Mesenchymal stem cell (in vitro differentiated cells and primary cell): ENCODE measurements around the gene LNP1.

Experiments used
- DNase-seq: peaks from one replicate; pipeline ENCODE4 v3.0.0-alpha.2; 2013
- H2AFZ ChIP-seq: one replicate; pipeline ENCODE4 v1.6.1; 2013; ENCODE audit warnings: low read depth, mild to moderate bottlenecking, control low read depth, inconsistent platforms, low read length, moderate library complexity
- H2AK5ac ChIP-seq: 2 replicates; pipeline ENCODE4 v1.6.1; 2013; ENCODE audit warnings: low read length, moderate library complexity, mild to moderate bottlenecking, inconsistent platforms; ENCODE audit not compliant: severe bottlenecking
- H2BK120ac ChIP-seq: one replicate; pipeline ENCODE4 v1.6.1; 2013; ENCODE audit warnings: low read depth, mild to moderate bottlenecking, inconsistent platforms, low read length, moderate library complexity
- H2BK12ac ChIP-seq, 2 experiments: one replicate each; pipeline ENCODE4 v1.6.1; 2013; ENCODE audit warnings: inconsistent platforms in 2 of 2, low read length in 2 of 2, mild to moderate bottlenecking in 2 of 2, moderate library complexity in 2 of 2, control low read depth in 1 of 2
- H2BK15ac ChIP-seq: one replicate; pipeline ENCODE4 v1.6.1; 2013; ENCODE audit warnings: mild to moderate bottlenecking, low read depth, inconsistent platforms; ENCODE audit not compliant: poor library complexity, severe bottlenecking
- H2BK5ac ChIP-seq: 2 replicates; pipeline ENCODE4 v1.6.1; 2013; ENCODE audit warnings: low read depth, mild to moderate bottlenecking, low read length, control low read depth, inconsistent platforms; ENCODE audit not compliant: poor library complexity, severe bottlenecking
- H3K14ac ChIP-seq, 2 experiments: one replicate each; pipeline ENCODE4 v1.6.1; 2013; ENCODE audit warnings: inconsistent platforms in 2 of 2, low read length in 2 of 2, control low read depth in 1 of 2, mild to moderate bottlenecking in 1 of 2, moderate library complexity in 1 of 2
- H3K18ac ChIP-seq, 2 experiments: one replicate each; pipeline ENCODE4 v1.6.1; 2013; ENCODE audit warnings: inconsistent platforms in 2 of 2, low read length in 2 of 2, control low read depth in 1 of 2, low read depth in 1 of 2, mild to moderate bottlenecking in 1 of 2
- H3K23ac ChIP-seq, 2 experiments: one replicate each; pipeline ENCODE4 v1.6.1; 2013; ENCODE audit warnings: inconsistent platforms in 2 of 2, low read length in 2 of 2, mild to moderate bottlenecking in 2 of 2, moderate library complexity in 2 of 2, control low read depth in 1 of 2
- H3K27ac ChIP-seq: 2 replicates; pipeline ENCODE4 v1.5.1; 2013; ENCODE audit warnings: mild to moderate bottlenecking, moderate library complexity, low read length, control low read depth, inconsistent platforms; ENCODE audit not compliant: poor library complexity, severe bottlenecking
- H3K27me3 ChIP-seq, 2 experiments: 2 replicates each; pipeline versions ENCODE4 v1.6.1 to v1.7.0; 2013; ENCODE audit warnings: low read length in 2 of 2, mild to moderate bottlenecking in 2 of 2, moderate library complexity in 2 of 2, control low read depth in 1 of 2, inconsistent platforms in 1 of 2; ENCODE audit not compliant: control insufficient read depth in 1 of 2, insufficient read depth in 1 of 2
- H3K36me3 ChIP-seq, 2 experiments: 2 replicates each; pipeline versions ENCODE4 v1.6.1 to v1.7.0; 2013; ENCODE audit warnings: low read length in 2 of 2, control low read depth in 1 of 2, inconsistent platforms in 1 of 2, low read depth in 1 of 2, mild to moderate bottlenecking in 1 of 2; ENCODE audit not compliant: insufficient read depth in 2 of 2, control insufficient read depth in 1 of 2
- H3K4ac ChIP-seq, 2 experiments: one replicate each; pipeline ENCODE4 v1.6.1; 2013; ENCODE audit warnings: inconsistent platforms in 2 of 2, low read length in 2 of 2, mild to moderate bottlenecking in 2 of 2, moderate library complexity in 2 of 2, control low read depth in 1 of 2, low read depth in 1 of 2
- H3K4me1 ChIP-seq: 2 replicates; pipeline ENCODE4 v1.6.1; 2013; ENCODE audit warnings: low read depth, low read length, control low read depth; ENCODE audit not compliant: control insufficient read depth, insufficient read depth
- H3K4me2 ChIP-seq: 2 replicates; pipeline ENCODE4 v1.6.1; 2013; ENCODE audit warnings: low read length, mild to moderate bottlenecking, inconsistent platforms; ENCODE audit not compliant: poor library complexity, severe bottlenecking
- H3K4me3 ChIP-seq, 2 experiments: 2 replicates each; pipeline versions ENCODE4 v1.5.1 to v1.7.0; 2013; ENCODE audit warnings: low read length in 2 of 2, mild to moderate bottlenecking in 2 of 2, control low read depth in 1 of 2, low read depth in 1 of 2; ENCODE audit not compliant: insufficient read depth in 1 of 2
- H3K79me1 ChIP-seq: replicated peaks from 2 replicates; pipeline ENCODE4 v1.6.1; 2013; ENCODE audit warnings: mild to moderate bottlenecking, control low read depth, low read length, inconsistent platforms; ENCODE audit not compliant: poor library complexity, severe bottlenecking
- H3K9ac ChIP-seq: 2 replicates; pipeline ENCODE4 v1.7.0; 2013; ENCODE audit warnings: mild to moderate bottlenecking, low read length, moderate library complexity
- H3K9me3 ChIP-seq: 2 replicates; pipeline ENCODE4 v1.7.0; 2013; ENCODE audit warnings: mild to moderate bottlenecking, low read length; ENCODE audit not compliant: control insufficient read depth
- H4K8ac ChIP-seq: one replicate; pipeline ENCODE4 v1.6.1; 2013; ENCODE audit warnings: inconsistent platforms, mild to moderate bottlenecking, low read length, moderate library complexity
- H4K91ac ChIP-seq: one replicate; pipeline ENCODE4 v1.6.1; 2013; ENCODE audit warnings: mild to moderate bottlenecking, low read length, inconsistent platforms
- WGBS: methylation state at CpG from one replicate; pipeline ENCODE4 v1.1.7; 2013; ENCODE audit warnings: mixed read lengths; 5-methylcytosine and 5-hydroxymethylcytosine counted together

LNP1 gene

GRCh38 chr3:100489118-100489517 is 87.8 kb downstream of the LNP1 start:
- H3K27me3 ChIP-seq: no peaks in the 10 kb centered on the region
- H2AFZ ChIP-seq: no peak overlapping the region
- H2AK5ac ChIP-seq: no peak overlapping the region
- no peak overlapping the region for H4K91ac ChIP-seq
- H3K18ac ChIP-seq: no peak overlapping the region
- H3K4me1 ChIP-seq: peaks cover 2% of the 10 kb centered on the region
- H3K9me3 ChIP-seq: no peaks in the 10 kb centered on the region
- no peak overlapping the region for H3K4me2 ChIP-seq
- H3K23ac ChIP-seq: no peak overlapping the region
- H3K9ac ChIP-seq: no peak overlapping the region
- no peak overlapping the region for H2BK5ac ChIP-seq
- no peak overlapping the region for H3K4ac ChIP-seq
- 75% methylated on average over 1 of the region's 1 CpG for WGBS
- H3K79me1 ChIP-seq: peaks cover 1% of the 10 kb centered on the region
- H3K27ac ChIP-seq: no peak overlapping the region
- no peak overlapping the region for H2BK120ac ChIP-seq
- H3K36me3 ChIP-seq: no peaks in the 10 kb centered on the region
- no peak overlapping the region for H4K8ac ChIP-seq
- H3K14ac ChIP-seq: no peak overlapping the region
- H3K4me3 ChIP-seq: no peak overlapping the region
- no peak for DNase-seq
- H2BK12ac ChIP-seq: no peak overlapping the region
- H2BK15ac ChIP-seq: no peak overlapping the region

- Histone ChIP-seq H3K4me3 (peak within 1 kb of the TSS; percentile 55 to 83), H4K91ac (no peak within 1 kb of the TSS), H3K18ac (peak within 1 kb of the TSS; percentile 40 to 89), H3K23ac (no peak within 1 kb of the TSS), H3K9ac (peak within 1 kb of the TSS; percentile 95), H3K14ac (no peak within 1 kb of the TSS), H3K27me3 (no peaks in the 10 kb centered on the region), H2AFZ (peak within 1 kb of the TSS; percentile 82), H2BK15ac (no peak within 1 kb of the TSS), H4K8ac (peak within 1 kb of the TSS; percentile 45), H2BK5ac (no peak within 1 kb of the TSS), H2AK5ac (no peak within 1 kb of the TSS), H3K27ac (peak within 1 kb of the TSS; percentile 95), H2BK12ac (peak within 1 kb of the TSS in 1 of 2 experiments; percentile 15), H3K4ac (peak within 1 kb of the TSS in 1 of 2 experiments; percentile 84), H3K79me1 (peaks cover 12% of the 10 kb centered on the region), H2BK120ac (no peak within 1 kb of the TSS), H3K4me2 (peak within 1 kb of the TSS; percentile 83), H3K4me1 (peaks cover 2% of the 10 kb centered on the region), H3K9me3 (no peaks in the 10 kb centered on the region), H3K36me3 (no peaks in the 10 kb centered on the region)
- under 1% methylated on average over 54 of the region's 56 CpGs for WGBS
- DNase-seq: peak; percentile 96
Measured at GRCh38 chr3:100492059-100493006, 91.0 kb downstream of the LNP1 start, which contains the start of gene TMEM45A. TMEM45A (plus strand) TSS chr3:100492619; CDS start chr3:100555212, 62,593 bp downstream.

- Histone ChIP-seq H3K4ac (no peak overlapping the region), H3K14ac (no peak overlapping the region), H3K4me2 (no peak overlapping the region), H2BK120ac (no peak overlapping the region), H2BK12ac (no peak overlapping the region), H3K9ac (no peak overlapping the region), H3K9me3 (no peaks in the 10 kb centered on the region), H3K36me3 (no peaks in the 10 kb centered on the region), H2AFZ (no peak overlapping the region), H2BK5ac (no peak overlapping the region), H2AK5ac (peak overlapping the region; percentile 91), H3K4me3 (no peak overlapping the region), H2BK15ac (no peak overlapping the region), H3K23ac (no peak overlapping the region), H3K27ac (peak overlapping the region; percentile 49), H3K4me1 (peaks cover 5% of the 10 kb centered on the region), H4K91ac (no peak overlapping the region), H3K27me3 (no peaks in the 10 kb centered on the region), H3K18ac (no peak overlapping the region), H4K8ac (no peak overlapping the region), H3K79me1 (peaks cover 26% of the 10 kb centered on the region)
- peak; percentile 12 for DNase-seq
Measured at GRCh38 chr3:100496711-100497261, 95.4 kb downstream of the LNP1 start.

GRCh38 chr3:100499651-100500050 is 98.3 kb downstream of the LNP1 start:
- H3K4ac ChIP-seq: no peak overlapping the region
- peaks cover 3% of the 10 kb centered on the region for H3K4me1 ChIP-seq
- H3K9me3 ChIP-seq: no peaks in the 10 kb centered on the region
- H4K91ac ChIP-seq: no peak overlapping the region
- H3K14ac ChIP-seq: no peak overlapping the region
- H2AK5ac ChIP-seq: no peak overlapping the region
- H3K23ac ChIP-seq: no peak overlapping the region
- H3K4me2 ChIP-seq: no peak overlapping the region
- peaks cover 29% of the 10 kb centered on the region for H3K79me1 ChIP-seq
- no peak overlapping the region for H3K9ac ChIP-seq
- H3K27ac ChIP-seq: no peak overlapping the region
- no peak overlapping the region for H2BK12ac ChIP-seq
- DNase-seq: no peak
- H2BK5ac ChIP-seq: no peak overlapping the region
- H3K4me3 ChIP-seq: no peak overlapping the region
- 100% methylated on average over 1 of the region's 4 CpGs for WGBS
- no peak overlapping the region for H2BK120ac ChIP-seq
- H2AFZ ChIP-seq: no peak overlapping the region
- H3K27me3 ChIP-seq: no peaks in the 10 kb centered on the region
- no peaks in the 10 kb centered on the region for H3K36me3 ChIP-seq
- no peak overlapping the region for H2BK15ac ChIP-seq
- no peak overlapping the region for H3K18ac ChIP-seq
- no peak overlapping the region for H4K8ac ChIP-seq
